ENCODE results near the gene LPCAT3. TPM values are rescaled to one million over a fixed set of nuclear protein-coding genes. Genes with fewer than 3 reads are reported as not detected.

LPCAT3 gene
- total and polyA plus RNA-seq, 4 donors = 41.9 to 96.5 (median 77.0) TPM

- Histone ChIP-seq H3K4me3 (ENCODE audit: low read depth in 1 of 3, low read length in 3 of 3) (peak within 1 kb of the TSS; percentile 78 to 88 (median 80)), H3K27me3 (ENCODE audit: control insufficient read depth in 4 of 4, insufficient read depth in 4 of 4, low read length in 3 of 4) (no peaks in the 10 kb centered on the region), H3K27ac (ENCODE audit: low read depth in 1 of 2, low read length in 2 of 2) (peak within 1 kb of the TSS; percentile 89 to 93), H3K4me1 (ENCODE audit: control insufficient read depth in 4 of 4, insufficient read depth in 4 of 4, low read length in 3 of 4) (peaks cover 9 to 60% (median 50%) of the 10 kb centered on the region in 4 donors), H3K36me3 (ENCODE audit: control insufficient read depth in 4 of 4, insufficient read depth in 3 of 4, low read depth in 1 of 4, low read length in 3 of 4) (no peaks in the 10 kb centered on the region), H3K9ac (ENCODE audit: low read depth in 1 of 2, low read length in 2 of 2) (peak within 1 kb of the TSS; percentile 35 to 66), H3K9me3 (ENCODE audit: control insufficient read depth in 4 of 4, low read length in 3 of 4) (no peaks in the 10 kb centered on the region)
- under 1% methylated on average over 66 of the region's 66 CpGs for WGBS
- DNase-seq (ENCODE audit: low spot score) = peak; percentile 57
- TF ChIP-seq ZBTB33 (IDR thresholded peaks at IDR 0.05) = no peak
- TF ChIP-seq HNF4G (IDR thresholded peaks at IDR 0.05) = no peak
- no peak for TF ChIP-seq JUND (IDR thresholded peaks at IDR 0.05)
- no peak for TF ChIP-seq SP1 (IDR thresholded peaks at IDR 0.05)
- TF ChIP-seq, protein P1, sequence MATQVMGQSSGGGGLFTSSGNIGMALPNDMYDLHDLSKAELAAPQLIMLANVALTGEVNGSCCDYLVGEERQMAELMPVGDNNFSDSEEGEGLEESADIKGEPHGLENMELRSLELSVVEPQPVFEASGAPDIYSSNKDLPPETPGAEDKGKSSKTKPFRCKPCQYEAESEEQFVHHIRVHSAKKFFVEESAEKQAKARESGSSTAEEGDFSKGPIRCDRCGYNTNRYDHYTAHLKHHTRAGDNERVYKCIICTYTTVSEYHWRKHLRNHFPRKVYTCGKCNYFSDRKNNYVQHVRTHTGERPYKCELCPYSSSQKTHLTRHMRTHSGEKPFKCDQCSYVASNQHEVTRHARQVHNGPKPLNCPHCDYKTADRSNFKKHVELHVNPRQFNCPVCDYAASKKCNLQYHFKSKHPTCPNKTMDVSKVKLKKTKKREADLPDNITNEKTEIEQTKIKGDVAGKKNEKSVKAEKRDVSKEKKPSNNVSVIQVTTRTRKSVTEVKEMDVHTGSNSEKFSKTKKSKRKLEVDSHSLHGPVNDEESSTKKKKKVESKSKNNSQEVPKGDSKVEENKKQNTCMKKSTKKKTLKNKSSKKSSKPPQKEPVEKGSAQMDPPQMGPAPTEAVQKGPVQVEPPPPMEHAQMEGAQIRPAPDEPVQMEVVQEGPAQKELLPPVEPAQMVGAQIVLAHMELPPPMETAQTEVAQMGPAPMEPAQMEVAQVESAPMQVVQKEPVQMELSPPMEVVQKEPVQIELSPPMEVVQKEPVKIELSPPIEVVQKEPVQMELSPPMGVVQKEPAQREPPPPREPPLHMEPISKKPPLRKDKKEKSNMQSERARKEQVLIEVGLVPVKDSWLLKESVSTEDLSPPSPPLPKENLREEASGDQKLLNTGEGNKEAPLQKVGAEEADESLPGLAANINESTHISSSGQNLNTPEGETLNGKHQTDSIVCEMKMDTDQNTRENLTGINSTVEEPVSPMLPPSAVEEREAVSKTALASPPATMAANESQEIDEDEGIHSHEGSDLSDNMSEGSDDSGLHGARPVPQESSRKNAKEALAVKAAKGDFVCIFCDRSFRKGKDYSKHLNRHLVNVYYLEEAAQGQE (IDR thresholded peaks at IDR 0.05) = peak; percentile 17
- TF ChIP-seq RXRA (IDR thresholded peaks at IDR 0.05) = no peak
Measured at GRCh38 chr12:6927379-6928021, 90.8 kb downstream of the LPCAT3 start, which contains the start of gene ATN1. TSS of gene ATN1 (plus strand) at chr12:6927959. CDS start at chr12:6934002, 6,043 bp downstream.

Small RNAs within 50 kb of the gene (small RNA-seq; reads per million reads assigned to genes)
- gene AC006512.1 (not detected), gene MIR141 (4.7 reads per million, percentile 92 among the genes with 10 or more reads in this experiment), gene MIR200C (0.42 reads per million, percentile 47 among the genes with 10 or more reads in this experiment), gene RNU7-1 (not detected), gene SCARNA12 (0.77 reads per million, percentile 71 among the genes with 10 or more reads in this experiment)

Other genes with a start within 250 kb of the LPCAT3 start
- gene LAG3, start 246.0 kb downstream of the LPCAT3 start, total RNA-seq = under 1 TPM; 0.14 to 0.42 TPM
- gene LAG3, start 246.0 kb downstream of the LPCAT3 start, polyA plus RNA-seq = 1 to 10 TPM in 1 of 2 donors, under 1 TPM in 1; 0.53 to 1.2 TPM
- 10 to 100 TPM; 22.5 to 44.8 TPM for gene CD4, start 228.9 kb downstream of the LPCAT3 start, total RNA-seq
- gene CD4, start 228.9 kb downstream of the LPCAT3 start, polyA plus RNA-seq = 10 to 100 TPM; 15.9 to 41.5 TPM
- 1 to 10 TPM in 1 of 2 donors, under 1 TPM in 1; 0.59 to 2.1 TPM for gene GPR162, start 196.7 kb downstream of the LPCAT3 start, total RNA-seq
- gene GPR162, start 196.7 kb downstream of the LPCAT3 start, polyA plus RNA-seq = 1 to 10 TPM; 1.4 to 2.4 TPM
- 1 to 10 TPM; 1.5 to 1.9 TPM for gene P3H3, start 190.1 kb downstream of the LPCAT3 start, total RNA-seq
- 1 to 10 TPM in 1 of 2 donors, under 1 TPM in 1; 0.42 to 1.7 TPM for gene P3H3, start 190.1 kb downstream of the LPCAT3 start, polyA plus RNA-seq
- under 1 TPM in 1 of 2 donors, not detected in 1; under 0.01 TPM for gene GNB3, start 177.6 kb downstream of the LPCAT3 start, total RNA-seq
- gene GNB3, start 177.6 kb downstream of the LPCAT3 start, polyA plus RNA-seq = under 1 TPM in 1 of 2 donors, not detected in 1; 0.12 TPM
- gene CDCA3, start 167.2 kb downstream of the LPCAT3 start, total RNA-seq = 10 to 100 TPM in 1 of 2 donors, under 1 TPM in 1; 0.25 to 26.0 TPM
- 1 to 10 TPM; 1.3 to 3.9 TPM for gene CDCA3, start 167.2 kb downstream of the LPCAT3 start, polyA plus RNA-seq
- 10 to 100 TPM; 39.8 to 41.0 TPM for gene USP5, start 166.3 kb downstream of the LPCAT3 start, total RNA-seq
- 10 to 100 TPM; 15.2 to 31.6 TPM for gene USP5, start 166.3 kb downstream of the LPCAT3 start, polyA plus RNA-seq
- 100 to 1,000 TPM; 190 to 252 TPM for gene TPI1, start 150.9 kb downstream of the LPCAT3 start, total RNA-seq
- 100 to 1,000 TPM; 540 to 547 TPM for gene TPI1, start 150.9 kb downstream of the LPCAT3 start, polyA plus RNA-seq
- 1 to 10 TPM; 3.2 to 4.3 TPM for gene SPSB2, start 145.2 kb downstream of the LPCAT3 start, total RNA-seq
- 1 to 10 TPM; 3.9 to 4.6 TPM for gene SPSB2, start 145.2 kb downstream of the LPCAT3 start, polyA plus RNA-seq
- 1 to 10 TPM; 2.0 to 3.6 TPM for gene LRRC23, start 113.7 kb downstream of the LPCAT3 start, total RNA-seq
- 1 to 10 TPM in 1 of 2 donors, under 1 TPM in 1; 0.92 to 2.3 TPM for gene LRRC23, start 113.7 kb downstream of the LPCAT3 start, polyA plus RNA-seq
- gene ENO2, start 103.9 kb downstream of the LPCAT3 start, total RNA-seq = 1 to 10 TPM; 1.1 to 3.1 TPM
- gene ENO2, start 103.9 kb downstream of the LPCAT3 start, polyA plus RNA-seq = 1 to 10 TPM; 1.3 to 1.6 TPM
- 10 to 100 TPM in 1 of 2 donors, 1 to 10 TPM in 1; 3.6 to 10.2 TPM for gene ATN1, start 90.5 kb downstream of the LPCAT3 start, total RNA-seq
- gene ATN1, start 90.5 kb downstream of the LPCAT3 start, polyA plus RNA-seq = 10 to 100 TPM in 1 of 2 donors, 1 to 10 TPM in 1; 5.6 to 12.6 TPM
- gene RNU7-1, start 74.7 kb downstream of the LPCAT3 start, total RNA-seq = not detected
- not detected for gene RNU7-1, start 74.7 kb downstream of the LPCAT3 start, polyA plus RNA-seq
- gene C12orf57, start 74.5 kb downstream of the LPCAT3 start, total RNA-seq = 10 to 100 TPM; 49.2 to 53.8 TPM
- 100 to 1,000 TPM in 1 of 2 donors, 10 to 100 TPM in 1; 77.7 to 193 TPM for gene C12orf57, start 74.5 kb downstream of the LPCAT3 start, polyA plus RNA-seq
- 10 to 100 TPM; 19.7 to 41.0 TPM for gene PTPN6, start 67.1 kb downstream of the LPCAT3 start, total RNA-seq
- gene PTPN6, start 67.1 kb downstream of the LPCAT3 start, polyA plus RNA-seq = 10 to 100 TPM; 15.2 to 19.4 TPM
- 10 to 100 TPM; 82.7 to 99.1 TPM for gene PHB2, start 47.8 kb downstream of the LPCAT3 start, total RNA-seq
- 100 to 1,000 TPM; 107 to 133 TPM for gene PHB2, start 47.8 kb downstream of the LPCAT3 start, polyA plus RNA-seq
- 10 to 100 TPM; 14.7 to 18.0 TPM for gene EMG1, start 47.6 kb downstream of the LPCAT3 start, total RNA-seq
- 10 to 100 TPM; 11.5 to 28.6 TPM for gene EMG1, start 47.6 kb downstream of the LPCAT3 start, polyA plus RNA-seq
- gene C1S, start 42.2 kb upstream of the LPCAT3 start, total RNA-seq = 1,000 to 10,000 TPM in 1 of 2 donors, 100 to 1,000 TPM in 1; 267 to 2,029 TPM
- 1,000 to 10,000 TPM; 1,439 to 1,696 TPM for gene C1S, start 42.2 kb upstream of the LPCAT3 start, polyA plus RNA-seq
- 1,000 to 10,000 TPM in 1 of 2 donors, 100 to 1,000 TPM in 1; 211 to 1,249 TPM for gene C1R, start 74.0 kb upstream of the LPCAT3 start, total RNA-seq
- 1,000 to 10,000 TPM; 1,058 to 1,822 TPM for gene C1R, start 74.0 kb upstream of the LPCAT3 start, polyA plus RNA-seq
- 100 to 1,000 TPM in 1 of 2 donors, 10 to 100 TPM in 1; 67.5 to 188 TPM for gene C1RL, start 90.7 kb upstream of the LPCAT3 start, total RNA-seq
- 100 to 1,000 TPM; 104 to 145 TPM for gene C1RL, start 90.7 kb upstream of the LPCAT3 start, polyA plus RNA-seq
- 10 to 100 TPM; 12.9 to 47.1 TPM for gene RBP5, start 110.4 kb upstream of the LPCAT3 start, total RNA-seq
- gene RBP5, start 110.4 kb upstream of the LPCAT3 start, polyA plus RNA-seq = 100 to 1,000 TPM in 1 of 2 donors, 10 to 100 TPM in 1; 80.2 to 108 TPM
- gene CLSTN3, start 111.9 kb upstream of the LPCAT3 start, total RNA-seq = 10 to 100 TPM; 27.1 to 37.2 TPM
- 10 to 100 TPM in 1 of 2 donors, 1 to 10 TPM in 1; 6.1 to 26.5 TPM for gene CLSTN3, start 111.9 kb upstream of the LPCAT3 start, polyA plus RNA-seq
- 10 to 100 TPM; 19.4 to 37.9 TPM for gene PEX5, start 171.2 kb upstream of the LPCAT3 start, total RNA-seq
- gene PEX5, start 171.2 kb upstream of the LPCAT3 start, polyA plus RNA-seq = 10 to 100 TPM in 1 of 2 donors, 1 to 10 TPM in 1; 5.7 to 26.2 TPM

Measured in liver (tissue), 10 donors.